B cell (primary cell): ENCODE results near the gene CLCF1.

Experiments used
- CTCF ChIP-seq: fragments of 200-600 bp; IDR thresholded peaks from one replicate; pipeline ENCODE4 v1.8.0; 2022; ENCODE audit warnings: antibody characterized with exemption, mild to moderate bottlenecking
- EZH2 ChIP-seq: IDR thresholded peaks from 2 replicates; pipeline ENCODE4 v1.6.1; 2012; ENCODE audit warnings: borderline replicate concordance, low read depth, mild to moderate bottlenecking, moderate library complexity, low read length; ENCODE audit not compliant: insufficient read depth, poor library complexity, severe bottlenecking

- TF ChIP-seq CTCF = no peak
- no peak for TF ChIP-seq EZH2
These were observed 22.3 kb upstream of the CLCF1 start for GRCh38 chr11:67395555-67396258.
